Measurements from ENCODE around the gene CALCOCO2. TPM values are rescaled to one million over a fixed set of nuclear protein-coding genes. Genes with fewer than 3 reads are reported as not detected.

The CALCOCO2 gene
- total and polyA plus RNA-seq, 2 of the 13 experiments (the other 11 are each of a cell fraction or from before 2014, with no cell fraction given), result 72.9 to 111 TPM

GRCh38 chr17:48804936-48805411 lies 25.9 kb upstream of the CALCOCO2 start (continued):
- TF ChIP-seq ZFP41 (CRISPR knock-in tag; IDR thresholded peaks at IDR 0.05; ENCODE audit: borderline replicate concordance), result 0 out of 2 replicates have a peak, but pooled peaks have one; percentile 78
- no peak for TF ChIP-seq DMTF1 (CRISPR knock-in tag; IDR thresholded peaks at IDR 0.05)
- no peak for TF ChIP-seq HNF4A (CRISPR knock-in tag; IDR thresholded peaks at IDR 0.05)
- peak; percentile 88 for TF ChIP-seq XRCC5 (optimal IDR thresholded peaks at IDR 0.05; ENCODE audit: low read length)
- no peak for TF ChIP-seq AGO2 (optimal IDR thresholded peaks at IDR 0.05; ENCODE audit: low read depth, low read length)
- no peak for TF ChIP-seq ZNF326 (CRISPR knock-in tag; IDR thresholded peaks at IDR 0.05; ENCODE audit: borderline replicate concordance)
- TF ChIP-seq SAFB2 (CRISPR knock-in tag; IDR thresholded peaks at IDR 0.05; ENCODE audit: borderline replicate concordance, low read depth), result no peak
- no peak for TF ChIP-seq ZBTB26 (CRISPR knock-in tag; IDR thresholded peaks at IDR 0.05; ENCODE audit: borderline replicate concordance)
- TF ChIP-seq ZNF543 (CRISPR knock-in tag; IDR thresholded peaks at IDR 0.05), result no peak
- no peak; the same call in 1 of the 2 replicates for TF ChIP-seq CBFB (CRISPR knock-in tag; IDR thresholded peaks at IDR 0.05)
- TF ChIP-seq ZNF546 (CRISPR knock-in tag; conservative IDR thresholded peaks at IDR 0.05), result no peak
- 0 out of 2 replicates have a peak, but pooled peaks have one; percentile 14 for TF ChIP-seq TFE3 (CRISPR knock-in tag; IDR thresholded peaks at IDR 0.05)
- no peak for TF ChIP-seq PHF20 (CRISPR knock-in tag; IDR thresholded peaks at IDR 0.05)
- 0 out of 2 replicates have a peak, but pooled peaks have one; percentile 52 for TF ChIP-seq FOXC1 (CRISPR knock-in tag; IDR thresholded peaks at IDR 0.05; ENCODE audit: borderline replicate concordance)
- no peak for TF ChIP-seq PHF21A (CRISPR knock-in tag; IDR thresholded peaks at IDR 0.05)
- TF ChIP-seq ZSCAN9 (CRISPR knock-in tag; IDR thresholded peaks at IDR 0.05; ENCODE audit: borderline replicate concordance), result 0 out of 2 replicates have a peak, but pooled peaks have one; percentile 31
- no peak for TF ChIP-seq LCORL (IDR thresholded peaks at IDR 0.05)
- TF ChIP-seq LCORL (CRISPR knock-in tag; IDR thresholded peaks at IDR 0.05), result no peak
- TF ChIP-seq ZBTB49 (CRISPR knock-in tag; IDR thresholded peaks at IDR 0.05; ENCODE audit: borderline replicate concordance), result no peak
- TF ChIP-seq FOXP4 (CRISPR knock-in tag; IDR thresholded peaks at IDR 0.05), result no peak
